Inferior parietal cortex (tissue), 1 donor: ENCODE results near the gene CNTNAP2.
"Not testable (repeated sequence)": the region's sequence is repeated elsewhere in the genome, so short reads cannot be mapped to it uniquely, and the experiment has no call there.

ENCODE experiments used
- DNase-seq: peaks from one replicate; pipeline ENCODE4 v3.0.0-alpha.2; 2016; ENCODE audit errors: extremely low spot score

The CNTNAP2 gene

GRCh38 chr7:148391591-148391990 is 2275.0 kb downstream of the CNTNAP2 start:
- DNase-seq, result no peak

DNA sequence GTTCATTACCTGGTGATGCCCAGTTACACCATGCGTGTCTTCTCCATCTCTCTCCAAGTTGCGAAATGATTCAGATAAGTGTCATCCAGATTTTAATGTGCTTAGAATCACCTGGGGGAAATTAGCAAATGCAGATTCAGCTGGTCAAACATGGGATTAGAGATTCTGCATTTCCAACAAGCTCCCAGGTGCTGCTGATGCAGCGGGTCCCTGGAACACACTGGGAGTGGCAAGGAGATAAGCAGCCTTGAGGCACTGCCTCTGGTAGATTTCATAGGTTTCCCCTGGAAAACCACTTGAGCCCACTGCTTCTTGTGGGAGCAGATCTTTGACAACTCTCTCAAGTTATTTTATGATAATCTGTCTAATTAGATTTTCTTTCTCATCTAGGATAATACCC is 2278.0 kb downstream of the CNTNAP2 start:
- no peak for DNase-seq

DNA sequence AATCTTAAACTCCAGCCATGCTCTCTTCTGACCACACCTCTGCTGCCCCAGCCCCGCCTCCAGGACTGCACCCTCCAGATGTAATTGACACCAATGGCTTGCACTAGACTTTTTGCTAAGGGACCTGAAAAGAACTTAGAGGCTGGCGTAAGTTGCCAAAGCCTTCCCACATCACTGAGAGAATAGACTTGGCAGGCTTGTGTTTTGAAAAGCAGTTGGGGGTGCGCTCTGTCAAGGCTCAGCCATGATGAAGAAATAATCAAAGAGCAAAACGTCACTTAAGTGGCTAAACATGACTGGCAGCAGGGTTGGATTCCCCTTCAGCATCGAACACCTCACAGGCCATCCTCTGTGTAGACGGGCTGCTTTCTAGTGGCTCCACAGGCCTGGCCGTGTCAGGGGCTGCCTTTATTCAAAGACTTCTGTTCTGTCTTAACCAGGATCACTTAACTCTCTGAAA is 2278.8 kb downstream of the CNTNAP2 start:
- DNase-seq, result no peak

- DNase-seq, result no peak
Observed at GRCh38 chr7:148395990-148396716, 2279.6 kb downstream of the CNTNAP2 start.

- no peak for DNase-seq
Observed at GRCh38 chr7:148397056-148397455, 2280.5 kb downstream of the CNTNAP2 start.

DNA sequence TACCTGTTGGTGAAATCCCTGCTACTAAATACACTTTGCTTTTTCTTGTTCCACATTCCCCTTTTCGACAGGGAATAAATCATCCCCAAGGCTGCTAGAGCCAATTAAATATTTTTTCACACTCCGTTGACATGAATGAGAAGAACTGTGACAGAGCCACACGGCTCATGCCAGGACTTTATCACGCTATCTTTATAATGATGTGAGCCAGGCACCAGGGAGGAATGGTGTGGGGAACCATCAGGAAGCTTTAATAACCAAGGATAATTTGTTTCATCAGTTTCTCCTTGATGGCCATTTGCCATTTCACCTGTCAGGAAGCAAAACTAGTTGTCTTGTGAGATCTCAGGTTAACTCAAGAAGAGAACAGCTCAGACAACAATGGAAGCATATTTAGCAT is 2280.9 kb downstream of the CNTNAP2 start:
- DNase-seq, result no peak

GRCh38 chr7:148397985-148398384 is 2281.4 kb downstream of the CNTNAP2 start:
- DNase-seq, result no peak

DNA sequence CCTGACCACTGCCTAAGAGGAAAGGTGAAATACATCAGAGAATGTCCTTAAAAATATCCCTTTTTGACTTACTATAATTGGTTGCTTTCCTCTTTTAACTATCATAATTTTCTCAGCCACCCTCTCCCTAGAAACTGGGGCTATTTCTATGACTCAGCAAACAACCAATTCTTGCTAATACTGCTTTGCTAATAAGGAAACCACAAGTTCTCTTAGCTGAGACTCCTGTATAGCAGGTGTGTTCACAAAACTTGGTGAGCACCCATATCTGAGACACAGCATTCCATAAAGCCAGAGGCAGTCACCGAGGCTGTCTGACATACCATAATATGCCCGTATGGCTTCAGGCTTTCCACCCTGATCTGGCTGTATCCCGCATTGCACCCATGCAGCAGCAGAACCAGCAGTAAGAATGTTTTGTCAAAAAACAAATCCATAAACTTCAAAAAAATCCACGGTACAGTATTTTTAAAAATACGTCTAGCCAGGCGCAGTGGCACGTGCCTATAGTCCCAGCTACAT is 2282.3 kb downstream of the CNTNAP2 start:
- no peak for DNase-seq

GRCh38 chr7:148400101-148400500 is 2283.5 kb downstream of the CNTNAP2 start:
- DNase-seq, result no peak

- no peak for DNase-seq
Observed at GRCh38 chr7:148402159-148402558, 2285.6 kb downstream of the CNTNAP2 start.

GRCh38 chr7:148403466-148403993 is 2286.9 kb downstream of the CNTNAP2 start:
- DNase-seq, result no peak

DNA sequence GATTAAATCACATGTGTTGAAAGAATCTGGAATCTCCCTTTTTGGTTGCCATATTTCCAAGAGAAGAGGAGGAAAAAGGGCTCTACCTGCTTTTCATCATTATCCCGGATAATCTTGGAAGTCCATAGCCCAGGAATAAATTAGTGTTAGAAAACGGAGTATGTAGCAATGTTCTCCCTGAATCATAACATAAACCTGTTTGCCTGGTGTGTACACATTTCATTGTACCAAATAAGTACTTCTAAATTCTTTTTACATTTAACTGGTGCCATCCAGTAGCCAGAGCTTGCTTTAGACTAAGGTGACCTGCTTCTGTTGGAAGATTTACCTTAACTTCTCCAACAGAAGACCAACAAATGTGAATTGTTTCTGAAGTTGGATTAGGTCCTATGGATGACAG is 2291.7 kb downstream of the CNTNAP2 start:
- DNase-seq, result no peak

DNA sequence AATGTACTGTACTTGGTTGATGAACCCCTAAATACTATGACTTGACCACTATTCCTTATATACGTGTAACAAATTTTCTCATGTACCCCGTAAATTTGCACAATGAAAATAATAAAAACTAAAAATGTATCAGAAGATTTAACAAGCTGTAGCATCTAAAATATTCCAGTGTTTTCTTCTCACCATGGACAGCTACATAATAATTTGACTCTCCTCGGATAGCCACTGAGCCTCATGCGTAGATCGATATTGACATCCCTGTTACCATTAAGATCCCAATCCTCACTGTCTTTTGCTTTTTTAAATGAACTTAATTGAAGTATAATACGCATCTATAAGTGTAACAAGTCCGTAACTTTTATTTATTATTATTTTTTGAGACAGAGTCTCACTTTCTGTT is 2294.3 kb downstream of the CNTNAP2 start:
- no peak for DNase-seq

DNA sequence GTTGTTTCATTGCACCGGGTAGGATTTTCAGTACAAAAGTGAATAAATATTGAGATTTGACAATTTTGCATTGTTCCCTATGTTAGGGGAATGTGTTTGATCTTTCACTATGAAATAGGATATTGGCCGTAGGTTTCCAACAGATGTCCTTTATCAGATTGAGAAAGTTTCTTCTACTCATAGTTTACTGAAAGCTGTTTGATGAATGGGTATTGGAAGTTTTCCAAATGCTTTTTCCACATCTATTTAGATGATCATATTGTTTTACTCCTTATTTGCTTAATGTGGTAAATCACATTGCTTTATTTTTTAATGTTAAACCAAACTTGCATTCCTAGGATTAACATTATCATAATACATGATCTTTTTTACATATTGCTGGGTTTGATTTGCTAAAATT is 2296.1 kb downstream of the CNTNAP2 start:
- no peak for DNase-seq

GRCh38 chr7:148419856-148420832 is 2303.5 kb downstream of the CNTNAP2 start:
- no peak for DNase-seq

DNA sequence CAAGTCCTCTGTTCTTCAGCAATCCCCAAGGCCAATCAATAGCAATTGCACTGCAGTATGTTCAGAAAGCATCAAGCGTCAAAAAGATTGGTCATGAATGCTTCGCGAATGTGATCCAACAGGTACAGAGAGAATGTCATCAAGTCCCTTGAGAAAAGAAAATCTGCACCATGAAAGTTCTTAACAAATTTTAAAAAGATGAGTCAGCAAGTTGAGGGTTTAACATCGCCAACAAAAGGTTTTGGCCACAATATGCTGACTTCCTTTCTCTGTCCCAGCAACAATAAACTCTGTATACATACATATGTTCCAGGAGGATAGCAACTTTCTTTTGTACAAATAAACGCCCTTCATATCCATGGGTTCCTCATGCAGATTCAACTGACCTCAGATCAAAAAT is 2305.4 kb downstream of the CNTNAP2 start:
- no peak for DNase-seq

DNA sequence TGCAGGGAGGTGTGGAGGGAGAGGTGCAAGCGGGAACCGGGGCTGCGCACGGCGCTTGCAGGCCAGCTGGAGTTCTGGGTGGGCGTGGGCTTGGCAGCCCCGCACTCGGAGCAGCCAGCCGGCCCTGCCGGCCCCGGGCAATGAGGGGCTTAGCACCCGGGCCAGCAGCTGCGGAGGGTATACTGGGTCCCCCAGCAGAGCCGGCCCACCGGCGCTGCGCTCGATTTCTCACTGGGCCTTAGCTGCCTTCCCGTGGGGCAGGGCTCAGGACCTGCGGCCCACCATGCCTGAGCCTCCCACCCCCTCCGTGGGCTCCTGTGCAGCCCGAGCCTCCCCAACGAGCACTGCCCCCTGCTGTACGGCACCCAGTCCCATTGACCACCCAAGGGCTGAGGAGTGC is 2309.8 kb downstream of the CNTNAP2 start:
- DNase-seq, result not testable (repeated sequence)

DNA sequence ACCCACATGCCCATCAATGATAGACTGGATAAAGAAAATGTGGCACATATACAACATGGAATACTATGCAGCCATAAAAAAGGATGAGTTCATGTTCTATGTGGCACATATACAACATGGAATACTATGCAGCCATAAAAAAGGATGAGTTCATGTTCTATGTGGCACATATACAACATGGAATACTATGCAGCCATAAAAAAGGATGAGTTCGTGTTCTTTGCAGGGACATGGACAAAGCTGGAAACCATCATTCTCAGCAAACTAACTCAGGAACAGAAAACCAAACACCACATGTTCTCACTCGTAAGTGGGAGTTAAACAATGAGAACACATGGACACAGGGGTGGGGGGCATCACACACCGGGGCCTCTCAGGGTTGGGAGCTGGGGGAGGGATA is 2314.1 kb downstream of the CNTNAP2 start:
- not testable (repeated sequence) for DNase-seq

- DNase-seq, result no peak
Observed at GRCh38 chr7:148433521-148434180, 2317.1 kb downstream of the CNTNAP2 start.

DNA sequence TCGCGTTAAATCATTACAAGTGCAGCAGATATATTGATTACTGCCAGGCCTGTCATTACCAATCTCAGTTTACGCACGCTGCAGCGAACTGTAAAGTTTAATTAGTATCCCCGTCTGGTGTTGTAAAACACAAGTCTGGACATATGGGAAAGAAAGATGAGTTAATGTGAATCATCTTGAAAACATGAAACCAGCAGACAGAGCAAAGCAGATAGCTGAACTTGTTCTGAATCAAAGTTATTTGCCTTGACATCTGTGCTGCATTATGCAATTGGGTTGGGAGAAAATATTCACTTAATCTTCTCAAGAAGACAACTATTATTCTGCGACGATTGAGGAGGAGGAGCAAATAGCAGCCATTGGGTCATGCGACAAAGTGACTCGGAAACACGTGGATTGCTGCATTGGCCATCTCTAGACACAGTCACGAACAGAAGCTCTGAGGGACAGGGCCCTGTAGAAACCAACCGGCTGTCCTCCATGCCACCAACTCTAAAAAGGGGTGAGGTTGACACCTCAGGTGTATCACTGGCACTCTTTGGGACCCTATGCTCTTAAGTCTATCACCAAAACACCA is 2317.7 kb downstream of the CNTNAP2 start:
- DNase-seq, result no peak

DNA sequence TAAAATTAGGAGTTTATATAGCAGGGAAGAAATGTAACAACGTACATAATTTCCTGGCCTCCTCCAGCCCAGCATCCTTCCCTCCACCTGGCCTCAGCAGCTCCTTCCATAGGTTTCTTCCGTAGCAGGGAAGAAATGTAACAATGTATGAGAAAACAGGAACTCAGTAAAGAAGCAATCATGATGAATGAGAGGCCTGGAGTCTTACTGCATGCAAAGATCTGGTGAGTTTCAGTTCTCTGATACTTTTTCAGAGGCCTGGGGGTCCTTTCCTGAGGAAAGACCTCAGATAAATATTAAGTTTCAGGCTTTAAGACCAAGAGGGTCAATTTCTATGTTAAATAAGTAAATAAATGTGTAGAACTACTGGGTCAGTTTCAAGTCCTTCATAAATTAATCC is 2318.3 kb downstream of the CNTNAP2 start:
- DNase-seq, result no peak
